Measurements from ENCODE around the gene KIF21B. TPM values are rescaled to one million over a fixed set of nuclear protein-coding genes. Genes with fewer than 3 reads are reported as not detected.
A peak's percentile ranks its signal among the peaks of the same experiment; 100 is the strongest.

The KIF21B gene
- total and polyA plus RNA-seq, 2 experiments from 2014 or later, result 4.6 to 34.3 TPM

- H3K4me3 Mint-ChIP-seq, result no peak overlapping the region
- no peak overlapping the region for H3K27ac Mint-ChIP-seq
- no peak for DNase-seq (ENCODE audit: low spot score)
These were observed 20.6 kb upstream of the KIF21B start for GRCh38 chr1:201044119-201044518.

GRCh38 chr1:201042779-201043461 is 19.4 kb upstream of the KIF21B start:
- no peaks in the 10 kb centered on the region for H3K36me3 ChIP-seq (ENCODE audit: insufficient read depth)
- H3K27ac Mint-ChIP-seq, result no peak overlapping the region
- H3F3A ChIP-seq (replicated peaks; ENCODE audit: low read depth), result no peaks in the 10 kb centered on the region

More at GRCh38 chr1:201044119-201044518, 20.6 kb upstream of the KIF21B start:
- Histone ChIP-seq H3K36me3 (ENCODE audit: insufficient read depth) (no peaks in the 10 kb centered on the region), H4K20me1 (replicated peaks; ENCODE audit: insufficient read depth) (no peaks in the 10 kb centered on the region), H3K27me3 (ENCODE audit: insufficient read depth) (no peaks in the 10 kb centered on the region), H3K4me2 (no peak overlapping the region), H3K27ac (ENCODE audit: low read depth) (no peak overlapping the region), H2AFZ (no peak overlapping the region), H3K4me1 (ENCODE audit: insufficient read depth) (no peaks in the 10 kb centered on the region), H3K79me2 (replicated peaks; ENCODE audit: insufficient read depth) (no peaks in the 10 kb centered on the region), H3F3A (replicated peaks; ENCODE audit: low read depth) (no peaks in the 10 kb centered on the region), H3K4me3 (no peak overlapping the region), H3K9me2 (ENCODE audit: insufficient read depth) (peaks cover 5% of the 10 kb centered on the region; the same call in 1 of the 2 replicates)
- TF ChIP-seq CTCF (conservative IDR thresholded peaks at IDR 0.05; ENCODE audit: low read depth in 2 of 2), result 0 out of 4 replicates have a peak, but pooled peaks of 1 of the 2 experiments have one; percentile 12
- no peak for TF ChIP-seq NANOG (IDR thresholded peaks at IDR 0.05; ENCODE audit: borderline replicate concordance)
- TF ChIP-seq ZNF331 (CRISPR knock-in tag; IDR thresholded peaks at IDR 0.05; ENCODE audit: low read depth), result no peak
- TF ChIP-seq ETS1 (IDR thresholded peaks at IDR 0.05), result no peak
- no peak for TF ChIP-seq EZH2 (IDR thresholded peaks at IDR 0.05; ENCODE audit: low read depth, unreplicated experiment)
- Mint-ChIP-seq H3K27me3 (ENCODE audit: insufficient read depth, low read depth, poor library complexity) (peaks cover 11% of the 10 kb centered on the region), H3K36me3 (ENCODE audit: low read depth) (no peaks in the 10 kb centered on the region), H3K9me3 (no peaks in the 10 kb centered on the region), H3K4me1 (0 out of 3 replicates have a peak, but pooled peaks cover 2% of the 10 kb centered on the region)
- no peak for ATAC-seq

More at GRCh38 chr1:201042779-201043461, 19.4 kb upstream of the KIF21B start:
- Mint-ChIP-seq H3K36me3 (ENCODE audit: low read depth) (no peaks in the 10 kb centered on the region), H3K4me3 (no peak overlapping the region), H3K4me1 (0 out of 3 replicates have a peak, but pooled peaks cover 2% of the 10 kb centered on the region), H3K9me3 (no peaks in the 10 kb centered on the region), H3K27me3 (ENCODE audit: insufficient read depth, low read depth, poor library complexity) (peaks cover 10% of the 10 kb centered on the region)
- no peaks in the 10 kb centered on the region for H4K20me1 ChIP-seq (replicated peaks; ENCODE audit: insufficient read depth)
- DNase-seq (ENCODE audit: low spot score) (peak; percentile 90), ATAC-seq (peak; percentile 94)
- no peaks in the 10 kb centered on the region for H3K4me1 ChIP-seq (ENCODE audit: insufficient read depth)
- TF ChIP-seq NANOG (IDR thresholded peaks at IDR 0.05; ENCODE audit: borderline replicate concordance) (no peak), EZH2 (IDR thresholded peaks at IDR 0.05; ENCODE audit: low read depth, unreplicated experiment) (no peak), CTCF (conservative IDR thresholded peaks at IDR 0.05; ENCODE audit: low read depth in 2 of 2) (peak; percentile 97 to 98)
- no peak overlapping the region for H3K4me2 ChIP-seq
- H3K9me2 ChIP-seq (ENCODE audit: insufficient read depth), result peaks cover 5% of the 10 kb centered on the region; the same call in 1 of the 2 replicates
- no peaks in the 10 kb centered on the region for H3K27me3 ChIP-seq (ENCODE audit: insufficient read depth)
- H2AFZ ChIP-seq, result no peak overlapping the region; the same call in 1 of the 2 replicates
- no peak overlapping the region for H3K4me3 ChIP-seq
- H3K79me2 ChIP-seq (replicated peaks; ENCODE audit: insufficient read depth), result no peaks in the 10 kb centered on the region
- no peak overlapping the region for H3K27ac ChIP-seq (ENCODE audit: low read depth)

Measured in GM23338 (cell line).